ENCODE results near the gene COL4A2. TPM values are rescaled to one million over a fixed set of nuclear protein-coding genes. Genes with fewer than 3 reads are reported as not detected.

Gene COL4A2
- total RNA-seq, 4 donors from 2014 or later: 75.1 to 322 (median 115) TPM

DNA sequence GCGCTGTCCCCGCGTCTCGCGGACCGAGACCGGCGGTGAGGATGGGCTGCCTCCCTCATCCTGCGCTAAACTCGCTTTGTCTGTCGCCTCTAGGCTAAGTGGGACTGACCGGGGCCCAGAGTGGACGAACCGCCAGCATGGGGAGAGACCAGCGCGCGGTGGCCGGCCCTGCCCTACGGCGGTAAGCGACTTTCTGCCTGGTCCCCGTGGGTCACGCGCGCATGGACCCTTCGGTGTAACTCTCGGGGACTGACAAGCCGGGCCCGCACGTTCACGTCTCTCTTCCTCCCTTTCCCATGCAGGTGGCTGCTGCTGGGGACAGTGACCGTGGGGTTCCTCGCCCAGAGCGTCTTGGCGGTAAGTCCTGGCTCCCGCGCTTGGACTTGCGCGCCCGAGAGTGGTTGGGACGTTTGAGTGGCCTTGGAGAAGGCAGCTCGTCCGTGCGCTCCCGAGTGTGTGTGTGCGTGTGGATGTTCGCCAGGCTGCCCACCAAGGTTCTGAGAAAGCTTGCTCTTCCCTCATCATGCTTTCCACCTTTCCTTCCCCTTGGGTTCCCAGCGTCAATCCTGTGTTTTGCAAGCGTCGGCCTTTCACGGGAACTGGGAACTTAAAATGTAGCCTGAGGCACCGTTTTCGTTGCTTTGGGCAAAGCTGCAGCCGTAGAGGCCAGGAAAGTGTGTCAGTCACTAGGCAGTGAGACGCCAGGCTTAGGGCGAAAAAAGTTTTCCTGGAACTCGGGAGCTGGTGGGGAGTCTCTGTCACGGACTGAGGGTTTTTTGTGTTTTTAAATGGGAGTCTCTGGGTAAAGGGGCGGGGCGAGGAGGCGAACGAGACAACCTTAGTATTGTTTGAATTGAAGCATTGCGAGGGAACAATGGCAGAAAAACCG, 927 bp downstream of the COL4A2 start:
- Histone ChIP-seq H3K4me3 (peak overlapping the region; percentile 58 to 88 (median 74)), H3K27me3 (peaks cover 37% of the 10 kb centered on the region), H3K4me1 (peaks cover 0 to 40% (median 27%) of the 10 kb centered on the region in 4 donors), H3K27ac (peak overlapping the region; percentile 88 to 98 (median 94)), H3K9me3 (no peaks in the 10 kb centered on the region), H3K36me3 (no peaks in the 10 kb centered on the region)
- 6% methylated on average over 47 of the region's 64 CpGs; no CpG with 5 or more reads in 1 of the 2 donors for WGBS, 2 donors (ENCODE audit: low coverage in 1 of 2)
- in situ Hi-C loops (cut with MboI; ENCODE audit: low pct_ligation_motif_present in 1 of 4, low pct_unique_long_range_greater_than_20kb in 1 of 4, low sequenced_read_pairs in 3 of 4): no loop called here
- TF ChIP-seq POLR2AphosphoS5 (IDR thresholded peaks at IDR 0.05) (peak in 2 of 3 donors; percentile 31 to 40), EP300 (IDR thresholded peaks at IDR 0.05; ENCODE audit: low read depth) (no peak), POLR2A (IDR thresholded peaks at IDR 0.05) (peak; percentile 39)
- TF ChIP-seq, protein P1, sequence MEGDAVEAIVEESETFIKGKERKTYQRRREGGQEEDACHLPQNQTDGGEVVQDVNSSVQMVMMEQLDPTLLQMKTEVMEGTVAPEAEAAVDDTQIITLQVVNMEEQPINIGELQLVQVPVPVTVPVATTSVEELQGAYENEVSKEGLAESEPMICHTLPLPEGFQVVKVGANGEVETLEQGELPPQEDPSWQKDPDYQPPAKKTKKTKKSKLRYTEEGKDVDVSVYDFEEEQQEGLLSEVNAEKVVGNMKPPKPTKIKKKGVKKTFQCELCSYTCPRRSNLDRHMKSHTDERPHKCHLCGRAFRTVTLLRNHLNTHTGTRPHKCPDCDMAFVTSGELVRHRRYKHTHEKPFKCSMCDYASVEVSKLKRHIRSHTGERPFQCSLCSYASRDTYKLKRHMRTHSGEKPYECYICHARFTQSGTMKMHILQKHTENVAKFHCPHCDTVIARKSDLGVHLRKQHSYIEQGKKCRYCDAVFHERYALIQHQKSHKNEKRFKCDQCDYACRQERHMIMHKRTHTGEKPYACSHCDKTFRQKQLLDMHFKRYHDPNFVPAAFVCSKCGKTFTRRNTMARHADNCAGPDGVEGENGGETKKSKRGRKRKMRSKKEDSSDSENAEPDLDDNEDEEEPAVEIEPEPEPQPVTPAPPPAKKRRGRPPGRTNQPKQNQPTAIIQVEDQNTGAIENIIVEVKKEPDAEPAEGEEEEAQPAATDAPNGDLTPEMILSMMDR (IDR thresholded peaks at IDR 0.05): no peak
- intact Hi-C loops (cut with DNase I; ENCODE audit: low total_unique reads): loop anchor here (5.0 to 10.0 kb wide), 3 partner anchors 34 to 107 kb away; no protein-coding TSS in a partner anchor
- no peak for DNase-seq

DNA sequence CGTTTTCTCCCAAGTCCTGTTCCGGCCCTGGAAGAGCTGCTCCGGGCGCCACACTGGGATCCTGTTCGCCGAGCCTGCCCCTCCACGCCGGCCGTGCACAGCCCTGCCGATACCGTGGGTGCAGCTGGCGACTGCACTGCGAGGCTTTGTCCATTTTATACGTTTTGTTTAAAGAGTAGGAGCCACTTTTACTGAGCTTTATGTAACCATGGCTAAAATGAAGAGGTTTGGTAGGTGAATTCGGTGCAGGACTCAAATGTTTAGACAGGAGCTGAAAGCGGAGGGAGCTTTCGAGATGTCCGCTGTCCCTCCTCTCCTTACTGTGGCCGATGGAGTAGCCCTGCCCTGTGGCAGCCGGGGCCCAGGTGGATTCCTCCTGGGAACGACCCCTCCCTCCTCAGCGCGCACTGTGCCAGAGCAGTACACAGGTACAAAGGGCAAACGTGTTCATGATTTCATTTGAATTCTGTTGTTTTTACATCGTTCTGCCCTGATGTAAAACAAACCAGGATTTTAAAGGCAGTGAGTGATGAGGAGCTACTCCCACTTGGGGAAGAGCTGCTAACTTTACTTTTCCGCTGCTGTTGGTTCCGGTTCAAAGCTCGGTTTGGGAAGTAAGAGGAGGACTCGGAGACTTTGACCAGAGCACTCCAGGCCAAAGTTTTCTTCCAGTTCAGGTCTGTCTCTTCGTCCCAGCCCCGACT, 1.7 kb downstream of the COL4A2 start:
- 0 to 3% methylated on average over 3 to 31 of the region's 31 CpGs for WGBS, 2 donors (ENCODE audit: low coverage in 1 of 2)
- Histone ChIP-seq H3K36me3 (no peaks in the 10 kb centered on the region), H3K4me3 (peak overlapping the region; percentile 58 to 88 (median 74))

DNA sequence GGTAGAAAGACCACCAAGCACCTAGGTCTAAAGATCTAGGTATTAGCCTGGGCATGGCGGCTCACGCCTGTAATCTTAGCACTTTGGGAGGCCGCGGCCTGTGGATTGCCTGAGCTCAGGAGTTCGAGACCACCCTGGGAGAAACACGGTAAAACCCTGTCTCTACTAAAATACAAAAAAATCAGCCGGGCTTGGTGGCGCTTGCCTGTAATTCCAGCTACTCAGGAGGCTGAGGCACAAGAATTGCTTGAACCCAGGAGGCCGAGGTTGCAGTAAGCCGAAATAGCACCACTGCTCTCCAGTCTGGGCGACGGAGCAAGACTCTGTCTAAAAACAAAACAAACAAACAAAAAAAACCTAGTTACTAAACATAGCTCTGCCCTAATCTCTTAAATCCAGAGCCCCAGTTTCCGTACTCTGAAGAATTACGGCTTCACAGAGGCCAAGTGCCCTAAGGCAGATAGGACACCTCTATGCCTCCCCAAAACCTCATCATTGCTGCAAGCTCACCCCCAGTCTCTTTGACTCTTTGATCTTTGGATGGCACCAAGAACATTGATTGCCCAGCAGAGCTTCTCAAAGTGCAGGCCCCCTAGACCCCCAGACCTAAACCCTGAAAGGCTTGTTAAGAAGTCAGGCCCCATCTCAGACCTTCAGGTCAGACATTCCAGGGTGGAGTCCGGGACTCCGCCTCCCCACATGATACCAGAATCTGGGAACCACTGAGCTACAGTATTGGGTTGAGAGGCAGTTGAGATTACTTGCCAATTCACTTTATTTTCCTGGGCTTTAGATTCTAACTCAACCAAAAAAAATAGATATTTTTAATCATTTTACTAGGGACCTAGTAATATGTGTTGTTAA, 2.8 kb downstream of the COL4A2 start:
- Histone ChIP-seq H3K27me3 (peaks cover 37% of the 10 kb centered on the region), H3K27ac (peak overlapping the region; percentile 88 to 98 (median 94)), H3K4me1 (peaks cover 2 to 42% (median 31%) of the 10 kb centered on the region in 4 donors), H3K36me3 (no peaks in the 10 kb centered on the region), H3K4me3 (peak overlapping the region in 3 of 4 donors; percentile 58 to 79 (median 69)), H3K9me3 (no peaks in the 10 kb centered on the region)
- intact Hi-C loops (cut with DNase I; ENCODE audit: low total_unique reads) (loop anchor here (5.0 to 10.0 kb wide), 3 partner anchors 32 to 105 kb away; no protein-coding TSS in a partner anchor), in situ Hi-C loops (cut with MboI; ENCODE audit: low pct_ligation_motif_present in 1 of 4, low pct_unique_long_range_greater_than_20kb in 1 of 4, low sequenced_read_pairs in 3 of 4) (no loop called here)
- no peak for DNase-seq
- TF ChIP-seq POLR2A (IDR thresholded peaks at IDR 0.05): no peak
- TF ChIP-seq POLR2AphosphoS5 (IDR thresholded peaks at IDR 0.05): no peak
- TF ChIP-seq EP300 (IDR thresholded peaks at IDR 0.05; ENCODE audit: low read depth): no peak
- TF ChIP-seq, protein P1 (IDR thresholded peaks at IDR 0.05): no peak
- WGBS, 2 donors (ENCODE audit: low coverage in 1 of 2): 76 to 79% methylated on average over 7 to 16 of the region's 16 CpGs

More for the DNA sequence above, 1.7 kb downstream of the COL4A2 start:
- Histone ChIP-seq H3K4me1 (peaks cover 0 to 35% (median 27%) of the 10 kb centered on the region in 4 donors), H3K27me3 (peaks cover 37% of the 10 kb centered on the region), H3K9me3 (no peaks in the 10 kb centered on the region), H3K27ac (peak overlapping the region; percentile 88 to 98 (median 94))
- DNase-seq: no peak
- TF ChIP-seq POLR2AphosphoS5 (IDR thresholded peaks at IDR 0.05): no peak
- no peak for TF ChIP-seq EP300 (IDR thresholded peaks at IDR 0.05; ENCODE audit: low read depth)
- TF ChIP-seq POLR2A (IDR thresholded peaks at IDR 0.05): no peak
- TF ChIP-seq, protein P1 (IDR thresholded peaks at IDR 0.05): no peak
- intact Hi-C loops (cut with DNase I; ENCODE audit: low total_unique reads): loop anchor here (5.0 to 10.0 kb wide), 3 partner anchors 33 to 106 kb away; no protein-coding TSS in a partner anchor
- in situ Hi-C loops (cut with MboI; ENCODE audit: low pct_ligation_motif_present in 1 of 4, low pct_unique_long_range_greater_than_20kb in 1 of 4, low sequenced_read_pairs in 3 of 4): no loop called here

Data from transverse colon (tissue), 4 donors.